ENCODE measurements around the gene INTS3. TPM values are rescaled to one million over a fixed set of nuclear protein-coding genes. Genes with fewer than 3 reads are reported as not detected.

The INTS3 gene
- total and polyA plus RNA-seq, 2 of the 8 experiments (the other 6 are each of a cell fraction or from before 2014, with no cell fraction given) = 66.8 to 93.2 TPM

DNA sequence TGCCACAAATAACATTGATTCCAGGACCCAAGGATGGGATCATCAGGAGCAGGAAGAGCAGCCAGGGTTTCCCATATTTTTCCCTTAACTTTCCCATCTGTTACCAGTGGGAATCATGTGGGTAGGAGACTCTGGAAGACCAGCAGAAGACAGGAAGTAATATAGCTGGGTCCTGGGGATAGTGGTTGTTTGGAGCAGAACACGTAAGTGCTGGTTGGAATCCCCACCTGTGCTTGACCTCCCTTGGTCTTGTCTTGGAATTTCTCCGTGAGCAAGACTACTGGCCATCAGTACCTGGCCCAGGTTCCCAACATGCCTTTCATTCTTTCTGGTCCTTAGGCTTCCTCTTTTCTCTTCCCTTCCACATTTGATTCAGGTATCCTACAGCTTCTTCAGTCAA, 26.4 kb downstream of the INTS3 start:
- H2AK5ac ChIP-seq (ENCODE audit: low read depth, low read length) = no peak overlapping the region
- H3K36me3 ChIP-seq (ENCODE audit: control insufficient read depth in 2 of 4, insufficient read depth in 4 of 4, low read length in 3 of 4) = peaks cover 30 to 72% (median 52%) of the 10 kb centered on the region in 4 experiments
- H2AFZ ChIP-seq (ENCODE audit: low read length) = no peak overlapping the region
- no peak overlapping the region for H3K56ac ChIP-seq (replicated peaks; ENCODE audit: insufficient read length, low read depth, low read length)
- H2BK12ac ChIP-seq (ENCODE audit: low read depth, low read length) = no peak overlapping the region
- POLR2A ChIA-PET (ENCODE audit: partially characterized antibody) = interaction anchor here (0.9 to 1.5 kb wide), 3 partner anchors 11 to 25 kb away, joined by 3 to 7 read pairs (median 4); no protein-coding TSS in a partner anchor
- no peak overlapping the region for H2BK15ac ChIP-seq (ENCODE audit: low read length)
- no peak overlapping the region for H3K23ac ChIP-seq (ENCODE audit: insufficient read length)
- WGBS, 2 experiments (ENCODE audit: extremely low coverage in 1 of 2, insufficient coverage in 1 of 2, insufficient read length in 1 of 2, insufficient replicate concordance in 2 of 2, low coverage in 1 of 2, low lambda C conversion rate in 2 of 2, missing lambda C conversion rate in 1 of 2) = 92% methylated on average over 2 of the region's 2 CpGs; no CpG with 5 or more reads in 1 of the 2 experiments
- H2BK120ac ChIP-seq (replicated peaks; ENCODE audit: low read depth, low read length) = no peak overlapping the region
- no peak overlapping the region for H3K18ac ChIP-seq (ENCODE audit: extremely low read depth, low read length)
- DNase-seq (ENCODE audit: low read depth in 1 of 2, low spot score in 2 of 2) (no peak), FAIRE-seq (no peak)
- no peak overlapping the region for H4K8ac ChIP-seq (ENCODE audit: extremely low read depth, insufficient read depth, low read length)
- H3K4me2 ChIP-seq (ENCODE audit: insufficient read depth in 1 of 2, low read depth in 2 of 2, low read length in 2 of 2) = no peak overlapping the region
- no peak overlapping the region for H3K4me3 ChIP-seq (ENCODE audit: extremely low read depth in 1 of 4, insufficient read depth in 2 of 4, low read depth in 3 of 4, low read length in 4 of 4)
- H3K4me1 ChIP-seq (replicated peaks in 1 of 4; ENCODE audit: control insufficient read depth in 3 of 4, insufficient read depth in 4 of 4, low read length in 3 of 4) = peaks cover 0 to under 1% (median under 1%) of the 10 kb centered on the region in 4 experiments; a peak in 2 of 7 replicates
- no peaks in the 10 kb centered on the region for H3K79me2 ChIP-seq (ENCODE audit: control insufficient read depth in 1 of 2, insufficient read depth in 2 of 2, low read length in 2 of 2)
- H3K4ac ChIP-seq (replicated peaks; ENCODE audit: insufficient read length, low read depth, low read length) = no peak overlapping the region
- H4K20me1 ChIP-seq (replicated peaks in 1 of 2; ENCODE audit: control insufficient read depth in 1 of 2, insufficient read depth in 2 of 2, low read length in 2 of 2) = no peaks in the 10 kb centered on the region
- no peaks in the 10 kb centered on the region for H3K9me3 ChIP-seq (ENCODE audit: insufficient read depth in 2 of 2, low read depth in 1 of 2, low read length in 1 of 2)
- no peak overlapping the region for H3K9ac ChIP-seq (replicated peaks in 1 of 4; ENCODE audit: extremely low read depth in 1 of 4, low read depth in 3 of 4, low read length in 3 of 4)
- H3K27ac ChIP-seq (ENCODE audit: low read depth, low read length) = no peak overlapping the region
- H3K27me3 ChIP-seq (replicated peaks in 1 of 4; ENCODE audit: control insufficient read depth in 3 of 4, extremely low read depth in 1 of 4, insufficient read depth in 3 of 4, low read length in 3 of 4) = no peaks in the 10 kb centered on the region
- CTCF ChIA-PET (ENCODE audit: partially characterized antibody) = interaction anchor here (0.6 to 16.7 kb wide), 5 partner anchors 9 to 70 kb away, joined by 3 to 190 read pairs (median 7); partner anchors contain the start of gene NPR1
- H3K23me2 ChIP-seq (ENCODE audit: low read depth, low read length) = no peaks in the 10 kb centered on the region
- H3K79me1 ChIP-seq (ENCODE audit: low read depth, low read length) = no peaks in the 10 kb centered on the region
- TF ChIP-seq CREB1 (IDR thresholded peaks at IDR 0.05) = no peak
- no peak for TF ChIP-seq FOSL1 (IDR thresholded peaks at IDR 0.05; ENCODE audit: insufficient read depth, low read depth, low read length)
- TF ChIP-seq KDM4A (IDR thresholded peaks at IDR 0.05; ENCODE audit: low read depth, low read length, severe bottlenecking) = no peak
- no peak for TF ChIP-seq CBX5 (IDR thresholded peaks at IDR 0.05; ENCODE audit: low read depth, low read length)
- TF ChIP-seq RNF2 (IDR thresholded peaks at IDR 0.05; ENCODE audit: borderline replicate concordance, low read depth, low read length, missing control alignments, poor library complexity, severe bottlenecking) = no peak
- TF ChIP-seq EP300 (IDR thresholded peaks at IDR 0.05; ENCODE audit: borderline replicate concordance in 1 of 2, low read depth in 2 of 2, low read length in 2 of 2) = no peak
- no peak for TF ChIP-seq SP4 (IDR thresholded peaks at IDR 0.05; ENCODE audit: low read length)
- no peak for TF ChIP-seq KDM1A (IDR thresholded peaks at IDR 0.05; ENCODE audit: borderline replicate concordance, low read length)
- TF ChIP-seq TBP (IDR thresholded peaks at IDR 0.05; ENCODE audit: low read depth, low read length) = no peak
- TF ChIP-seq JUND (IDR thresholded peaks at IDR 0.05; ENCODE audit: low read length) = no peak
- no peak for TF ChIP-seq SAP30 (IDR thresholded peaks at IDR 0.05; ENCODE audit: insufficient read depth, insufficient replicate concordance, low read length)
- H2BK5ac ChIP-seq (ENCODE audit: low read depth, low read length) = no peak overlapping the region
- H2BK20ac ChIP-seq (ENCODE audit: low read length) = no peak overlapping the region
- H4K91ac ChIP-seq (replicated peaks; ENCODE audit: insufficient read length, low read length) = no peak overlapping the region
- no peak overlapping the region for H3K14ac ChIP-seq (ENCODE audit: insufficient read length)
- no peak overlapping the region for H4K5ac ChIP-seq (ENCODE audit: insufficient read length, low read depth, low read length)

Data from H1 (cell line).